ENCODE data around the gene HNRNPC. TPM values are rescaled to one million over a fixed set of nuclear protein-coding genes. Genes with fewer than 3 reads are reported as not detected.

Gene HNRNPC
- total RNA-seq, 2 experiments from 2014 or later = 897 to 1,000 TPM

GRCh38 chr14:21258005-21258888 is 11.0 kb downstream of the HNRNPC start:
- Histone ChIP-seq H2AFZ (ENCODE audit: low read length) (no peak overlapping the region), H3K27ac (ENCODE audit: low read depth, low read length, poor library complexity, severe bottlenecking) (no peak overlapping the region), H3K36me3 (ENCODE audit: insufficient read depth, low read length) (peaks cover 99% of the 10 kb centered on the region), H3K4me3 (ENCODE audit: low read depth, low read length, poor library complexity, severe bottlenecking) (no peak overlapping the region), H3K4me1 (ENCODE audit: insufficient read depth, low read length, poor library complexity, severe bottlenecking) (peaks cover 33% of the 10 kb centered on the region), H3K9me2 (ENCODE audit: insufficient read depth, low read length) (no peaks in the 10 kb centered on the region), H4K20me1 (ENCODE audit: insufficient read depth, low read length) (peaks cover 65% of the 10 kb centered on the region), H3K79me2 (ENCODE audit: insufficient read depth, low read depth, low read length) (peaks cover 100% of the 10 kb centered on the region), H3K9me3 (ENCODE audit: low read length) (no peaks in the 10 kb centered on the region), H3K4me2 (ENCODE audit: low read length) (no peak overlapping the region; the same call in 1 of the 2 replicates)
- intact Hi-C loops (cut with micrococcal nuclease; ENCODE audit: unreplicated experiment) = no loop called here
- DNase-seq (ENCODE audit: low spot score) = no peak
- no TSS peak for BruUV-seq (replicated peaks)
- no peak for TF ChIP-seq EZH2phosphoT487 (IDR thresholded peaks at IDR 0.05; ENCODE audit: borderline replicate concordance, low read depth, low read length)
- TF ChIP-seq, protein P1, sequence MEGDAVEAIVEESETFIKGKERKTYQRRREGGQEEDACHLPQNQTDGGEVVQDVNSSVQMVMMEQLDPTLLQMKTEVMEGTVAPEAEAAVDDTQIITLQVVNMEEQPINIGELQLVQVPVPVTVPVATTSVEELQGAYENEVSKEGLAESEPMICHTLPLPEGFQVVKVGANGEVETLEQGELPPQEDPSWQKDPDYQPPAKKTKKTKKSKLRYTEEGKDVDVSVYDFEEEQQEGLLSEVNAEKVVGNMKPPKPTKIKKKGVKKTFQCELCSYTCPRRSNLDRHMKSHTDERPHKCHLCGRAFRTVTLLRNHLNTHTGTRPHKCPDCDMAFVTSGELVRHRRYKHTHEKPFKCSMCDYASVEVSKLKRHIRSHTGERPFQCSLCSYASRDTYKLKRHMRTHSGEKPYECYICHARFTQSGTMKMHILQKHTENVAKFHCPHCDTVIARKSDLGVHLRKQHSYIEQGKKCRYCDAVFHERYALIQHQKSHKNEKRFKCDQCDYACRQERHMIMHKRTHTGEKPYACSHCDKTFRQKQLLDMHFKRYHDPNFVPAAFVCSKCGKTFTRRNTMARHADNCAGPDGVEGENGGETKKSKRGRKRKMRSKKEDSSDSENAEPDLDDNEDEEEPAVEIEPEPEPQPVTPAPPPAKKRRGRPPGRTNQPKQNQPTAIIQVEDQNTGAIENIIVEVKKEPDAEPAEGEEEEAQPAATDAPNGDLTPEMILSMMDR (conservative IDR thresholded peaks at IDR 0.05; ENCODE audit: low read length) = no peak
- ChIA-PET POLR2A (interaction anchor here (1.4 kb wide), 1 partner anchor 8 kb away, joined by 6 read pairs; no protein-coding TSS in a partner anchor), CTCF (ENCODE audit: unreplicated experiment) (no interaction called here)

- DNase-seq (ENCODE audit: low spot score) = no peak
- peaks cover 66% of the 10 kb centered on the region for H4K20me1 ChIP-seq (ENCODE audit: insufficient read depth, low read length)
- ChIA-PET CTCF (ENCODE audit: unreplicated experiment) (no interaction called here), POLR2A (interaction anchor here (0.7 to 1.4 kb wide), 3 partner anchors 9 to 1248 kb away, joined by 3 to 6 read pairs (median 3); no protein-coding TSS in a partner anchor)
- no peaks in the 10 kb centered on the region for H3K9me3 ChIP-seq (ENCODE audit: low read length)
- intact Hi-C loops (cut with micrococcal nuclease; ENCODE audit: unreplicated experiment) = no loop called here
- TF ChIP-seq, protein P1 (conservative IDR thresholded peaks at IDR 0.05; ENCODE audit: low read length) = no peak
- no peak for TF ChIP-seq EZH2phosphoT487 (IDR thresholded peaks at IDR 0.05; ENCODE audit: borderline replicate concordance, low read depth, low read length)
- peaks cover 30% of the 10 kb centered on the region for H3K4me1 ChIP-seq (ENCODE audit: insufficient read depth, low read length, poor library complexity, severe bottlenecking)
- H3K9me2 ChIP-seq (ENCODE audit: insufficient read depth, low read length) = no peaks in the 10 kb centered on the region
- peaks cover 100% of the 10 kb centered on the region for H3K79me2 ChIP-seq (ENCODE audit: insufficient read depth, low read depth, low read length)
- no peak overlapping the region for H3K4me2 ChIP-seq (ENCODE audit: low read length)
- no TSS peak for BruUV-seq (replicated peaks)
- H3K27ac ChIP-seq (ENCODE audit: low read depth, low read length, poor library complexity, severe bottlenecking) = no peak overlapping the region
- H3K4me3 ChIP-seq (ENCODE audit: low read depth, low read length, poor library complexity, severe bottlenecking) = no peak overlapping the region
- no peak overlapping the region for H2AFZ ChIP-seq (ENCODE audit: low read length)
- H3K36me3 ChIP-seq (ENCODE audit: insufficient read depth, low read length) = peaks cover 99% of the 10 kb centered on the region
These were observed 11.8 kb downstream of the HNRNPC start for GRCh38 chr14:21257394-21257909.

Data from OCI-LY7 (cell line).